ENCODE data around the gene MACROD2. TPM values are rescaled to one million over a fixed set of nuclear protein-coding genes. Genes with fewer than 3 reads are reported as not detected.

Gene MACROD2
- total RNA-seq, 1 experiment from 2014 or later = 1.6 TPM

DNA sequence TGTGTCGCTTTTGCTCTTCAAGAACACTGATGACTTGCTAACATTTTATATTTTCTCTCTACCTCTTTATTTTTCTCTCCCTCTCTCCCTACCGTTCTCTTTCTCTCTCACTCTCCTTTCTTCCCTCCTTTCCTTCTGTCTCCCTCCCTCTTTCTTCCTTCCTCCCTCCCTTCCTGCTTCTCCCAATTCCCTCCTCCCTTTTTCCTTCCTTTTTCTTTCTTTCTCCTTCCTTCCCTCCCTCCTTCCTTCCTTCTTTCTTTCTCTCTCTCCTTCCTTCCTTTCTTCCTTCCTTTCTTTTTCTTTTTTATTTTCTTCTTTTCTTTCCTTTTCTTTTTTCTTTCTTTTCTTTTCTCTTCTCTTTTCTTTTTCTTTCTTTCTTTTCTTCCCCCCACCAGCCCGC, 1511.8 kb downstream of the MACROD2 start:
- no peaks in the 10 kb centered on the region for H3K4me1 Mint-ChIP-seq
- H3K9me3 Mint-ChIP-seq = no peaks in the 10 kb centered on the region
- H4K20me1 ChIP-seq (ENCODE audit: control insufficient read depth, insufficient read depth, insufficient read length) = no peaks in the 10 kb centered on the region
- no peak overlapping the region for H3K9ac ChIP-seq (ENCODE audit: extremely low read depth, insufficient read length, low read length)
- H2BK12ac ChIP-seq (ENCODE audit: insufficient read length, low read depth, low read length) = no peak overlapping the region
- H3K14ac ChIP-seq (ENCODE audit: insufficient read depth, low read length) = no peak overlapping the region
- H4K5ac ChIP-seq (ENCODE audit: insufficient read length, low read depth, low read length) = no peak overlapping the region
- no peak overlapping the region for H4K8ac ChIP-seq (replicated peaks; ENCODE audit: insufficient read length, low read depth, low read length)
- H3K79me1 ChIP-seq (ENCODE audit: insufficient read depth, low read depth, low read length, poor library complexity, severe bottlenecking) = no peaks in the 10 kb centered on the region
- H2AFZ ChIP-seq (ENCODE audit: low read length) = no peak overlapping the region
- no peak overlapping the region for H2BK20ac ChIP-seq (ENCODE audit: low read depth, low read length, poor library complexity, severe bottlenecking)
- H3K27ac ChIP-seq (ENCODE audit: insufficient read length, low read depth, low read length) = no peak overlapping the region
- H3K27me3 Mint-ChIP-seq (ENCODE audit: low read depth) = no peaks in the 10 kb centered on the region
- TF ChIP-seq, protein P1, sequence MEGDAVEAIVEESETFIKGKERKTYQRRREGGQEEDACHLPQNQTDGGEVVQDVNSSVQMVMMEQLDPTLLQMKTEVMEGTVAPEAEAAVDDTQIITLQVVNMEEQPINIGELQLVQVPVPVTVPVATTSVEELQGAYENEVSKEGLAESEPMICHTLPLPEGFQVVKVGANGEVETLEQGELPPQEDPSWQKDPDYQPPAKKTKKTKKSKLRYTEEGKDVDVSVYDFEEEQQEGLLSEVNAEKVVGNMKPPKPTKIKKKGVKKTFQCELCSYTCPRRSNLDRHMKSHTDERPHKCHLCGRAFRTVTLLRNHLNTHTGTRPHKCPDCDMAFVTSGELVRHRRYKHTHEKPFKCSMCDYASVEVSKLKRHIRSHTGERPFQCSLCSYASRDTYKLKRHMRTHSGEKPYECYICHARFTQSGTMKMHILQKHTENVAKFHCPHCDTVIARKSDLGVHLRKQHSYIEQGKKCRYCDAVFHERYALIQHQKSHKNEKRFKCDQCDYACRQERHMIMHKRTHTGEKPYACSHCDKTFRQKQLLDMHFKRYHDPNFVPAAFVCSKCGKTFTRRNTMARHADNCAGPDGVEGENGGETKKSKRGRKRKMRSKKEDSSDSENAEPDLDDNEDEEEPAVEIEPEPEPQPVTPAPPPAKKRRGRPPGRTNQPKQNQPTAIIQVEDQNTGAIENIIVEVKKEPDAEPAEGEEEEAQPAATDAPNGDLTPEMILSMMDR (conservative IDR thresholded peaks at IDR 0.05) = no peak
- DNase-seq = no peak
- H3K4me1 ChIP-seq (ENCODE audit: insufficient read depth, low read length) = no peaks in the 10 kb centered on the region
- H3K79me2 ChIP-seq (ENCODE audit: insufficient read depth, low read length) = no peaks in the 10 kb centered on the region
- H3K4ac ChIP-seq (ENCODE audit: low read depth, low read length) = no peak overlapping the region
- no peak overlapping the region for H2BK5ac ChIP-seq (ENCODE audit: insufficient read length, low read length)
- H3K56ac ChIP-seq (ENCODE audit: insufficient read length, low read depth, low read length) = no peak overlapping the region
- no peak overlapping the region for H3K18ac ChIP-seq (ENCODE audit: insufficient read length, low read depth, low read length)
- no peak overlapping the region for H2BK15ac ChIP-seq (ENCODE audit: low read depth, low read length)
- H3K23me2 ChIP-seq (ENCODE audit: insufficient read length, low read depth, low read length, poor library complexity, severe bottlenecking) = no peaks in the 10 kb centered on the region
- no peak overlapping the region for H3K4me2 ChIP-seq (ENCODE audit: insufficient read depth, insufficient read length, low read length)
- no peak overlapping the region for H3T11ph ChIP-seq (ENCODE audit: low read length)
- no peak overlapping the region for H3K27ac Mint-ChIP-seq
- no peaks in the 10 kb centered on the region for H3K27me3 ChIP-seq (ENCODE audit: insufficient read depth, low read length)
- H3K9me3 ChIP-seq (ENCODE audit: control insufficient read depth, low read depth, low read length) = no peaks in the 10 kb centered on the region
- H4K91ac ChIP-seq (ENCODE audit: insufficient read length, low read depth, low read length) = no peak overlapping the region
- no peak overlapping the region for H2AK5ac ChIP-seq (ENCODE audit: insufficient read length, low read length)
- H3K4me3 Mint-ChIP-seq = no peak overlapping the region
- no peaks in the 10 kb centered on the region; a peak in 1 of 7 replicates for H3K36me3 Mint-ChIP-seq (ENCODE audit: insufficient read depth in 1 of 3, low read depth in 3 of 3)
- no peak overlapping the region for H3K23ac ChIP-seq (ENCODE audit: insufficient read length, low read depth, low read length)
- H2BK120ac ChIP-seq (ENCODE audit: low read depth, low read length, poor library complexity, severe bottlenecking) = no peak overlapping the region
- 100% methylated on average over 1 of the region's 3 CpGs for WGBS (ENCODE audit: extremely low coverage, insufficient read length, low lambda C conversion rate)

Data from H9 (cell line).